LoVo (cell line): ENCODE measurements around the gene WDR72.

Experiments
- DNase-seq: peaks from one replicate; pipeline ENCODE4 v3.0.0-alpha.2; 2016; ENCODE audit warnings: low spot score

WDR72 gene

GRCh38 chr15:53534105-53534839, 225.2 kb downstream of the WDR72 start:
- no peak for DNase-seq

GRCh38 chr15:53530761-53531160, 228.7 kb downstream of the WDR72 start:
- no peak for DNase-seq

GRCh38 chr15:53527996-53528395, 231.5 kb downstream of the WDR72 start:
- DNase-seq, result no peak

GRCh38 chr15:53525894-53526293, 233.6 kb downstream of the WDR72 start:
- no peak for DNase-seq

- DNase-seq, result no peak
These were observed 236.5 kb downstream of the WDR72 start for GRCh38 chr15:53522991-53523390.

GRCh38 chr15:53520996-53521395, 238.5 kb downstream of the WDR72 start:
- no peak for DNase-seq

- no peak for DNase-seq
These were observed 246.0 kb downstream of the WDR72 start for GRCh38 chr15:53513431-53513830.

- no peak for DNase-seq
These were observed 247.4 kb downstream of the WDR72 start for GRCh38 chr15:53512029-53512428.

- DNase-seq, result no peak
These were observed 248.3 kb downstream of the WDR72 start for GRCh38 chr15:53511175-53511574.

GRCh38 chr15:53506370-53506769, 253.1 kb downstream of the WDR72 start:
- no peak for DNase-seq

- DNase-seq, result no peak
These were observed 260.5 kb downstream of the WDR72 start for GRCh38 chr15:53498996-53499395.

- DNase-seq, result no peak
These were observed 269.1 kb downstream of the WDR72 start for GRCh38 chr15:53490341-53490740.

GRCh38 chr15:53482055-53482454, 277.4 kb downstream of the WDR72 start:
- no peak for DNase-seq

GRCh38 chr15:53477981-53478766, 281.3 kb downstream of the WDR72 start:
- DNase-seq, result no peak

GRCh38 chr15:53473886-53474285, 285.6 kb downstream of the WDR72 start:
- DNase-seq, result no peak

- DNase-seq, result no peak
These were observed 286.0 kb downstream of the WDR72 start for GRCh38 chr15:53473435-53473834.

GRCh38 chr15:53472883-53473282, 286.6 kb downstream of the WDR72 start:
- no peak for DNase-seq

GRCh38 chr15:53472210-53472609, 287.3 kb downstream of the WDR72 start:
- DNase-seq, result no peak

- no peak for DNase-seq
These were observed 288.7 kb downstream of the WDR72 start for GRCh38 chr15:53470743-53471142.

GRCh38 chr15:53469422-53469821, 290.0 kb downstream of the WDR72 start:
- DNase-seq, result no peak
